GM13976 (cell line): ENCODE data around the gene FAF1.
"Not testable (repeated sequence)": the region's sequence is repeated elsewhere in the genome, so short reads cannot be mapped to it uniquely, and the experiment has no call there.

Experiments used
- DNase-seq: peaks from one replicate; pipeline ENCODE4 v3.0.0; 2012; ENCODE audit warnings: low spot score
- CTCF ChIP-seq: IDR thresholded peaks from 2 replicates; pipeline ENCODE4 v1.5.1; 2012; ENCODE audit warnings: borderline replicate concordance, mild to moderate bottlenecking; ENCODE audit not compliant: insufficient read depth; ENCODE audit errors: extremely low read depth, missing control alignments, control extremely low read depth
- in situ Hi-C: fragments of 300-500 bp; cut with MboI; formaldehyde crosslinking; loops from one replicate; pipeline ENCODE4 v1.12.0; 2022; ENCODE audit warnings: low sequenced_read_pairs, mixed read lengths, inconsistent platforms; ENCODE audit not compliant: unreplicated experiment

Gene FAF1

GRCh38 chr1:50950396-50950795 is 9.7 kb downstream of the FAF1 start:
- no peak for TF ChIP-seq CTCF
- in situ Hi-C loops = loop anchor here (25.0 kb wide), 1 partner anchor 587 kb away; no protein-coding TSS in a partner anchor

GRCh38 chr1:50949286-50949982 is 10.6 kb downstream of the FAF1 start:
- TF ChIP-seq CTCF = no peak
- in situ Hi-C loops = no loop called here
- DNase-seq = no peak

More at GRCh38 chr1:50950396-50950795, 9.7 kb downstream of the FAF1 start:
- DNase-seq = no peak

- in situ Hi-C loops = no loop called here
- no peak for TF ChIP-seq CTCF
- no peak for DNase-seq
These were observed 17.7 kb downstream of the FAF1 start for GRCh38 chr1:50942334-50942733.

GRCh38 chr1:50940291-50940690 is 19.8 kb downstream of the FAF1 start:
- in situ Hi-C loops = no loop called here
- TF ChIP-seq CTCF = no peak
- DNase-seq = no peak

GRCh38 chr1:50936321-50936720 is 23.7 kb downstream of the FAF1 start:
- no peak for TF ChIP-seq CTCF
- in situ Hi-C loops = no loop called here
- no peak for DNase-seq

- DNase-seq, in situ Hi-C loops: not testable (repeated sequence)
These were observed 24.8 kb downstream of the FAF1 start for GRCh38 chr1:50935276-50935675.

GRCh38 chr1:50934838-50935237 is 25.2 kb downstream of the FAF1 start:
- in situ Hi-C loops = no loop called here
- DNase-seq = no peak
- no peak for TF ChIP-seq CTCF

- DNase-seq, in situ Hi-C loops: not testable (repeated sequence)
These were observed 26.3 kb downstream of the FAF1 start for GRCh38 chr1:50933770-50934169.

- in situ Hi-C loops, DNase-seq: not testable (repeated sequence)
These were observed 28.0 kb downstream of the FAF1 start for GRCh38 chr1:50932043-50932442.
